NCI-H526 treated with DMSO at 0.1 percent for 48 hours (cell line): ENCODE data around the gene SLC35F4.

Source experiments
- DNase-seq: peaks from one replicate; lab custom pipeline; 2025; lab: John Stamatoyannopoulos, UW

Gene SLC35F4

GRCh38 chr14:57617510-57617909 lies 248.4 kb downstream of the SLC35F4 start:
- no peak for DNase-seq

- DNase-seq, result no peak
Measured at GRCh38 chr14:57612946-57613345, 252.9 kb downstream of the SLC35F4 start.

- DNase-seq, result no peak
Measured at GRCh38 chr14:57611555-57612075, 254.3 kb downstream of the SLC35F4 start.

GRCh38 chr14:57610631-57611030 lies 255.3 kb downstream of the SLC35F4 start:
- DNase-seq, result no peak

- DNase-seq, result no peak
Measured at GRCh38 chr14:57609192-57610075, 256.5 kb downstream of the SLC35F4 start.

GRCh38 chr14:57607086-57607485 lies 258.8 kb downstream of the SLC35F4 start:
- no peak for DNase-seq

GRCh38 chr14:57583396-57583795 lies 282.5 kb downstream of the SLC35F4 start:
- DNase-seq, result no peak

- no peak for DNase-seq
Measured at GRCh38 chr14:57582746-57583145, 283.1 kb downstream of the SLC35F4 start.

GRCh38 chr14:57578801-57579200 lies 287.1 kb downstream of the SLC35F4 start:
- DNase-seq, result no peak

GRCh38 chr14:57576498-57576897 lies 289.4 kb downstream of the SLC35F4 start:
- DNase-seq, result no peak

- DNase-seq, result no peak
Measured at GRCh38 chr14:57575482-57575881, 290.4 kb downstream of the SLC35F4 start.

GRCh38 chr14:57574617-57575288 lies 291.1 kb downstream of the SLC35F4 start:
- no peak for DNase-seq

- no peak for DNase-seq
Measured at GRCh38 chr14:57573173-57573572, 292.7 kb downstream of the SLC35F4 start.

GRCh38 chr14:57568554-57568953 lies 297.3 kb downstream of the SLC35F4 start:
- DNase-seq, result no peak

- no peak for DNase-seq
Measured at GRCh38 chr14:57567220-57567619, 298.7 kb downstream of the SLC35F4 start.

GRCh38 chr14:57560681-57561080 lies 305.2 kb downstream of the SLC35F4 start:
- DNase-seq, result no peak

GRCh38 chr14:57559576-57559975 lies 306.3 kb downstream of the SLC35F4 start:
- peak; percentile 82 for DNase-seq

- no peak for DNase-seq
Measured at GRCh38 chr14:57549765-57550420, 316.0 kb downstream of the SLC35F4 start.

GRCh38 chr14:57549016-57549564 lies 316.8 kb downstream of the SLC35F4 start:
- no peak for DNase-seq

- no peak for DNase-seq
Measured at GRCh38 chr14:57547131-57547530, 318.8 kb downstream of the SLC35F4 start.

- peak; percentile 32 for DNase-seq
Measured at GRCh38 chr14:57533214-57533613, 332.7 kb downstream of the SLC35F4 start.

- no peak for DNase-seq
Measured at GRCh38 chr14:57530571-57530970, 335.3 kb downstream of the SLC35F4 start.
